HCT116 (cell line): ENCODE data around the gene NR1H4. TPM values are rescaled to one million over a fixed set of nuclear protein-coding genes. Genes with fewer than 3 reads are reported as not detected.

Source experiments
- ATAC-seq: fragments of 200-7000 bp; cut with Tn5 transposase; 2 replicates; pipeline ENCODE4 v1.9.1; 2020; ENCODE audit warnings: mild to moderate bottlenecking, moderate library complexity
- BruUV-seq: library from RNA; stranded (reverse); fragments of 400-500 nt; replicated peaks from 2 replicates; lab custom pipeline; 2021; lab: Mats Ljungman, UMichigan
- CTCF ChIA-PET: fragments of 300-600 bp; sonication (Branson Sonifier 250); formaldehyde crosslinking; loops from one replicate; lab custom pipeline; 2021; ENCODE audit warnings: antibody characterized with exemption; lab: Charles Lee
- POLR2A ChIA-PET: fragments of 300-600, 350-600 bp; sonication (Branson Sonifier 250); formaldehyde crosslinking; loops from one replicate; lab custom pipeline; 2021; ENCODE audit warnings: antibody characterized with exemption; lab: Charles Lee
- RAD21 ChIA-PET, 2 experiments: fragments of 300-600 bp; sonication (Branson Sonifier 250); formaldehyde crosslinking; loops; one replicate each; lab custom pipeline; 2023; ENCODE audit warnings: low total read pairs in 2 of 2; ENCODE audit not compliant: uncharacterized antibody in 2 of 2, unreplicated experiment in 2 of 2, low non-redundant PET in 1 of 2; lab: Charles Lee
- DNase-seq: peaks from one replicate; pipeline ENCODE4 v3.0.0-alpha.2; 2010; ENCODE audit warnings: low read depth, low spot score
- H2AFZ ChIP-seq: fragments of 200-600 bp; shearing (Covaris generic), sonication (generic); 2 replicates; pipeline ENCODE4 v1.6.1; 2017; ENCODE audit warnings: low read depth, mixed run types, mixed read lengths, antibody characterized with exemption, low read length; ENCODE audit not compliant: poor library complexity, severe bottlenecking
- H3K27ac ChIP-seq: 2 replicates; pipeline ENCODE4 v1.5.1; 2012; ENCODE audit warnings: low read depth, low read length
- H3K27me3 ChIP-seq: fragments of 200-600 bp; sonication (generic); 2 replicates; pipeline ENCODE4 v1.6.1; 2016; ENCODE audit warnings: mixed run types, low read length, mixed read lengths; ENCODE audit not compliant: insufficient read depth
- H3K36me3 ChIP-seq, 2 experiments: fragments of 200-500 bp in 1 of 2; fragments of 200-600 bp in 1 of 2; sonication (Bioruptor generic) in 1 of 2; sonication (generic) in 1 of 2; 2 replicates each; pipeline versions ENCODE4 v1.5.1 to v1.6.1; 2014 to 2016; ENCODE audit warnings: low read length in 2 of 2, inconsistent platforms in 1 of 2, mixed read lengths in 1 of 2, mixed run types in 1 of 2; ENCODE audit not compliant: insufficient read depth in 2 of 2, control insufficient read depth in 1 of 2
- H3K4me1 ChIP-seq, 2 experiments: fragments of 200-600 bp in 1 of 2; sonication (generic) in 1 of 2; 2 replicates each; pipeline versions ENCODE4 v1.5.1 to v1.6.1; 2012 to 2017; ENCODE audit warnings: low read length in 2 of 2, inconsistent platforms in 1 of 2, mild to moderate bottlenecking in 1 of 2, mixed read lengths in 1 of 2, mixed run types in 1 of 2, moderate library complexity in 1 of 2; ENCODE audit not compliant: insufficient read depth in 2 of 2, control insufficient read depth in 1 of 2
- H3K4me2 ChIP-seq: fragments of 200-600 bp; sonication (generic); 2 replicates; pipeline ENCODE4 v1.6.1; 2017; ENCODE audit warnings: mixed run types, low read length, mixed read lengths
- H3K4me3 ChIP-seq, 2 experiments: fragments of 200-600 bp in 1 of 2; sonication (generic) in 1 of 2; replicated peaks in 1 of 2; 2 replicates each; pipeline ENCODE4 v1.5.1; 2011 to 2016; ENCODE audit warnings: low read length in 2 of 2, control low read depth in 1 of 2, low read depth in 1 of 2, mild to moderate bottlenecking in 1 of 2, mixed read lengths in 1 of 2, mixed run types in 1 of 2
- H3K79me2 ChIP-seq: fragments of 200-600 bp; sonication (generic); 2 replicates; pipeline ENCODE4 v1.6.1; 2017; ENCODE audit warnings: mild to moderate bottlenecking, mixed run types, low read length, moderate library complexity, mixed read lengths; ENCODE audit not compliant: insufficient read depth
- H3K9ac ChIP-seq: fragments of 200-600 bp; sonication (generic); 2 replicates; pipeline ENCODE4 v1.6.1; 2016; ENCODE audit warnings: low read length, mixed read lengths
- H3K9me2 ChIP-seq: fragments of 200-600 bp; sonication (generic), shearing (Covaris generic); 2 replicates; pipeline ENCODE4 v1.6.1; 2017; ENCODE audit warnings: mixed run types, mild to moderate bottlenecking, moderate library complexity; ENCODE audit not compliant: insufficient read depth
- H3K9me3 ChIP-seq, 2 experiments: fragments of 200-500 bp in 1 of 2; fragments of 200-600 bp in 1 of 2; sonication (Bioruptor generic) in 1 of 2; sonication (generic) in 1 of 2; 2 replicates each; pipeline ENCODE4 v1.6.1; 2014 to 2017; ENCODE audit warnings: low read length in 2 of 2, mixed read lengths in 2 of 2, inconsistent platforms in 1 of 2, low read depth in 1 of 2, mild to moderate bottlenecking in 1 of 2, mixed run types in 1 of 2, moderate library complexity in 1 of 2; ENCODE audit not compliant: control insufficient read depth in 1 of 2, insufficient read depth in 1 of 2
- H4K20me1 ChIP-seq: fragments of 200-600 bp; sonication (generic), shearing (Covaris generic); 2 replicates; pipeline ENCODE4 v1.6.1; 2017; ENCODE audit warnings: mixed run types, mild to moderate bottlenecking, moderate library complexity; ENCODE audit not compliant: insufficient read depth
- ATF3 ChIP-seq: IDR thresholded peaks from 2 replicates; pipeline ENCODE4 v1.6.1; 2012
- CTCF ChIP-seq, 3 experiments: fragments of 200-600 bp in 1 of 3; sonication (generic) in 1 of 3; IDR thresholded peaks in 2 of 3; conservative IDR thresholded peaks in 1 of 3; 2 replicates each; pipeline ENCODE4 v1.5.1; 2012 to 2017; ENCODE audit warnings: low read depth in 2 of 3, low read length in 2 of 3, antibody characterized with exemption in 1 of 3, borderline replicate concordance in 1 of 3, control low read depth in 1 of 3, mild to moderate bottlenecking in 1 of 3, mixed read lengths in 1 of 3, mixed run types in 1 of 3, moderate library complexity in 1 of 3; ENCODE audit not compliant: insufficient read depth in 1 of 3
- EZH2phosphoT487 ChIP-seq: fragments of 200-600 bp; IDR thresholded peaks from 2 replicates; pipeline ENCODE4 v1.6.1; 2018; ENCODE audit warnings: antibody characterized with exemption, borderline replicate concordance
- FOSL1 ChIP-seq: IDR thresholded peaks from 2 replicates; pipeline ENCODE4 v1.6.1; 2012; ENCODE audit warnings: low read depth
- POLR2AphosphoS5 ChIP-seq: IDR thresholded peaks from 2 replicates; pipeline ENCODE4 v1.6.1; 2011; ENCODE audit warnings: mild to moderate bottlenecking, low read depth, low read length, moderate library complexity
- REST ChIP-seq: IDR thresholded peaks from 2 replicates; pipeline ENCODE4 v1.6.1; 2012; ENCODE audit warnings: low read depth
- SP1 ChIP-seq: IDR thresholded peaks from 2 replicates; pipeline ENCODE4 v1.6.1; 2012; ENCODE audit warnings: low read depth
- SRF ChIP-seq: IDR thresholded peaks from 2 replicates; pipeline ENCODE4 v1.6.1; 2012; ENCODE audit warnings: low read depth
- ZFX ChIP-seq: fragments of 450-650 bp; IDR thresholded peaks from 2 replicates; pipeline ENCODE4 v1.6.1; 2017
- intact Hi-C: fragments of 100-400 bp; cut with micrococcal nuclease; formaldehyde crosslinking; loops from 2 replicates; pipeline ENCODE4 v1.10.0; 2022
- total RNA-seq: library from RNA; stranded (reverse); gene quantifications from one replicate; pipeline ENCODE4 v1.2.1, GENCODE V29; 2021; ENCODE audit not compliant: unreplicated experiment
- TF ChIP-seq, protein P1 (sequence below): IDR thresholded peaks from 2 replicates; pipeline ENCODE4 v1.6.1; 2012

NR1H4 gene
- total RNA-seq, 1 experiment from 2014 or later: not detected

DNA sequence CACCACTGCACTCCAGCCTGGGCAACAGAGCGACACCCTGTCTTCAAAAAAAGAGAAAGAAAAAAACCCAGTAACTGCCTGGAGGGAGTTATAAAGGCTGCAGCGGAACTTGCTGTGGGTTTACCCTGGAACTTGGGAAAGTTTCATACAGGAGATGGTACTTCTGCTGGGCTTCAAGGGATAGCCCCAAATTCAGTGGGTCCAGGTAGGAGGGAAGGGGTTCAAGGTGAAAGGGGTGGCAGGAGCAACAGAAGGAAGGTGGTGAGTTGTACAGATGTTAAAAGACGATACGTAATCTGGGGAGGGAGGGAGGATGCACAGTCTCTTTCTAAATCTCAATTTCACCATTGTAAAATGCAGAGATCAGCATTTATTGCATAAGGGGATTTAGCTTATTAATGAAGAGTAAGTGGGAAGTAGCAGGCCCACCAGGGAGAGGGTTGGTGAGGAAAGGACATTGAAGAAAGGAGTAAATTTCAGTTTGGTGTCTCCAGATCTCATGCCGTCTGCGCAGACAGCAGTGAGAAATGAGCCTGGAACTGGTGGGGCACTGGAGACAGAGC is 91.3 kb downstream of the NR1H4 start:
- Histone ChIP-seq H4K20me1 (no peaks in the 10 kb centered on the region), H3K4me3 (no peak overlapping the region), H3K9ac (no peak overlapping the region), H3K79me2 (no peaks in the 10 kb centered on the region), H3K4me2 (no peak overlapping the region), H3K9me2 (no peaks in the 10 kb centered on the region), H3K4me1 (no peaks in the 10 kb centered on the region), H3K9me3 (no peaks in the 10 kb centered on the region), H2AFZ (no peak overlapping the region), H3K27ac (no peak overlapping the region), H3K27me3 (peaks cover 12% of the 10 kb centered on the region; the same call in 1 of the 2 replicates), H3K36me3 (no peaks in the 10 kb centered on the region)
- ChIA-PET RAD21 (no interaction called here), POLR2A (no interaction called here), CTCF (no interaction called here)
- ATAC-seq: no peak
- intact Hi-C loops: no loop called here
- no peak for DNase-seq
- no TSS peak for BruUV-seq
- TF ChIP-seq, protein P1, sequence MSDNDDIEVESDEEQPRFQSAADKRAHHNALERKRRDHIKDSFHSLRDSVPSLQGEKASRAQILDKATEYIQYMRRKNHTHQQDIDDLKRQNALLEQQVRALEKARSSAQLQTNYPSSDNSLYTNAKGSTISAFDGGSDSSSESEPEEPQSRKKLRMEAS: no peak
- TF ChIP-seq CTCF (IDR thresholded peaks at IDR 0.05 in 2 of 3, conservative IDR thresholded peaks at IDR 0.05 in 1 of 3; ENCODE audit: borderline replicate concordance in 1 of 3, insufficient read depth in 1 of 3, low read depth in 2 of 3, low read length in 2 of 3) (no peak), ZFX (no peak), REST (no peak), FOSL1 (no peak), EZH2phosphoT487 (no peak), ATF3 (no peak), SRF (no peak), POLR2AphosphoS5 (no peak), SP1 (no peak)
